Measurements from ENCODE around the gene GLRA3.

The GLRA3 gene

GRCh38 chr4:174596513-174596912, 232.5 kb downstream of the GLRA3 start:
- no peaks in the 10 kb centered on the region for H3K27me3 Mint-ChIP-seq
- peaks cover 5% of the 10 kb centered on the region for H3K4me1 Mint-ChIP-seq
- DNase-seq: no peak
- H3K9me3 Mint-ChIP-seq: peaks cover 4% of the 10 kb centered on the region
- CTCF ChIA-PET: no interaction called here
- no peaks in the 10 kb centered on the region for H3K36me3 Mint-ChIP-seq
- no peak overlapping the region for H3K27ac Mint-ChIP-seq
- no peak overlapping the region for H3K4me3 Mint-ChIP-seq

- CTCF ChIA-PET: no interaction called here
- peaks cover 4% of the 10 kb centered on the region for H3K9me3 Mint-ChIP-seq
- peaks cover 11% of the 10 kb centered on the region for H3K4me1 Mint-ChIP-seq
- H3K27me3 Mint-ChIP-seq: no peaks in the 10 kb centered on the region
- no peak for DNase-seq
- no peaks in the 10 kb centered on the region for H3K36me3 Mint-ChIP-seq
- no peak overlapping the region for H3K27ac Mint-ChIP-seq
- no peak overlapping the region for H3K4me3 Mint-ChIP-seq
These were observed 233.7 kb downstream of the GLRA3 start for GRCh38 chr4:174595141-174595929.

- Mint-ChIP-seq H3K4me3 (no peak overlapping the region), H3K27me3 (no peaks in the 10 kb centered on the region), H3K36me3 (no peaks in the 10 kb centered on the region), H3K4me1 (peaks cover 11% of the 10 kb centered on the region), H3K27ac (no peak overlapping the region), H3K9me3 (peaks cover 3% of the 10 kb centered on the region)
- CTCF ChIA-PET: interaction anchor here (0.6 kb wide), 1 partner anchor 229 kb away, joined by 3 read pairs; no protein-coding TSS in a partner anchor
- DNase-seq: no peak
These were observed 235.3 kb downstream of the GLRA3 start for GRCh38 chr4:174593701-174594100.

- DNase-seq: no peak
- CTCF ChIA-PET: no interaction called here
These were observed 236.1 kb downstream of the GLRA3 start for GRCh38 chr4:174592985-174593335.

GRCh38 chr4:174592256-174592984, 236.6 kb downstream of the GLRA3 start:
- DNase-seq: no peak
- CTCF ChIA-PET: no interaction called here
- Mint-ChIP-seq H3K4me3 (no peak overlapping the region), H3K4me1 (peaks cover 11% of the 10 kb centered on the region), H3K27me3 (no peaks in the 10 kb centered on the region), H3K36me3 (no peaks in the 10 kb centered on the region), H3K27ac (no peak overlapping the region), H3K9me3 (no peaks in the 10 kb centered on the region)

More at GRCh38 chr4:174592985-174593335, 236.1 kb downstream of the GLRA3 start:
- H3K4me3 Mint-ChIP-seq: no peak overlapping the region
- peaks cover 11% of the 10 kb centered on the region for H3K4me1 Mint-ChIP-seq
- H3K36me3 Mint-ChIP-seq: no peaks in the 10 kb centered on the region
- H3K9me3 Mint-ChIP-seq: no peaks in the 10 kb centered on the region
- H3K27ac Mint-ChIP-seq: no peak overlapping the region
- H3K27me3 Mint-ChIP-seq: no peaks in the 10 kb centered on the region

- H3K36me3 Mint-ChIP-seq: no peaks in the 10 kb centered on the region
- peaks cover 11% of the 10 kb centered on the region for H3K4me1 Mint-ChIP-seq
- no peak overlapping the region for H3K4me3 Mint-ChIP-seq
- peak overlapping the region; percentile 80 for H3K27ac Mint-ChIP-seq
- no peak for DNase-seq
- CTCF ChIA-PET: no interaction called here
- no peaks in the 10 kb centered on the region for H3K9me3 Mint-ChIP-seq
- no peaks in the 10 kb centered on the region for H3K27me3 Mint-ChIP-seq
These were observed 237.6 kb downstream of the GLRA3 start for GRCh38 chr4:174591243-174592021.

- Mint-ChIP-seq H3K27ac (no peak overlapping the region), H3K4me3 (no peak overlapping the region), H3K27me3 (no peaks in the 10 kb centered on the region), H3K36me3 (no peaks in the 10 kb centered on the region), H3K9me3 (no peaks in the 10 kb centered on the region), H3K4me1 (peaks cover 11% of the 10 kb centered on the region)
- CTCF ChIA-PET: no interaction called here
- DNase-seq: no peak
These were observed 238.7 kb downstream of the GLRA3 start for GRCh38 chr4:174590336-174590735.
